ENCODE data around the gene MPZL1. TPM values are rescaled to one million over a fixed set of nuclear protein-coding genes. Genes with fewer than 3 reads are reported as not detected.

MPZL1 gene
- polyA plus RNA-seq, 3 donors: 23.1 to 63.6 (median 61.8) TPM

DNA sequence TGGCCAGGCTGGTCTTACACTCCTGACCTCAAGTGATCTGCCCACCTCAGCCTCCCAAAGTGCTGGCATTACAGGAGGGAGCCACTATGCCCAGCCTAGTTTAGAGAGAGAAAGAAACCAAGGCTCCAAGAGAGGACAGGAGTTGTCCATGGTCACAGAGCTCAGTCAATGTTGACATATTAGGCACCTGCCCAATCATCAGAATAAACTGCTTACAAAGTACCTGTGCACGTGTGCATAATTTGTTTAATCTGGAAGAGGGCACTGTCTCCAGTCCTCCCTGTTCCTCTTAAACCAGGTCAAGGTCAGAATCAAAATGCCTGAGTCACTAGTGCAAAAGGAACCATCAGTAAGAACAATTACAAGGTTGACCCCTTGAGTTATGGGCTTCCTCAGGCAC, 20.3 kb upstream of the MPZL1 start:
- H2AFZ ChIP-seq (ENCODE audit: insufficient read depth, low read depth, low read length, poor library complexity, severe bottlenecking): no peak overlapping the region
- no peaks in the 10 kb centered on the region for H3K9me3 Mint-ChIP-seq
- no peaks in the 10 kb centered on the region for H3K9me3 ChIP-seq (replicated peaks in 1 of 2; ENCODE audit: control insufficient read depth in 1 of 2, insufficient read depth in 1 of 2, low read length in 2 of 2)
- DNase-seq: no peak
- H3K27me3 Mint-ChIP-seq (ENCODE audit: low read depth in 3 of 3): peaks cover 0 to 2% (median 0%) of the 10 kb centered on the region in 3 donors
- no peak overlapping the region for H3K4me3 ChIP-seq (replicated peaks in 1 of 3; ENCODE audit: low read depth in 2 of 3, low read length in 3 of 3)
- H3K27me3 ChIP-seq (ENCODE audit: control insufficient read depth in 2 of 2, insufficient read depth in 2 of 2, low read length in 2 of 2): no peaks in the 10 kb centered on the region
- 100% methylated on average over 1 of the region's 1 CpG for WGBS (ENCODE audit: insufficient coverage)
- H3K36me3 Mint-ChIP-seq: peaks cover 88 to 98% of the 10 kb centered on the region in 2 donors
- peak overlapping the region in 1 of 2 donors; percentile 50 for H3K27ac ChIP-seq (ENCODE audit: low read depth in 1 of 2, low read length in 2 of 2)
- H3K9ac ChIP-seq (ENCODE audit: insufficient read depth, low read length, poor library complexity, severe bottlenecking): no peak overlapping the region
- TF ChIP-seq, protein P1, sequence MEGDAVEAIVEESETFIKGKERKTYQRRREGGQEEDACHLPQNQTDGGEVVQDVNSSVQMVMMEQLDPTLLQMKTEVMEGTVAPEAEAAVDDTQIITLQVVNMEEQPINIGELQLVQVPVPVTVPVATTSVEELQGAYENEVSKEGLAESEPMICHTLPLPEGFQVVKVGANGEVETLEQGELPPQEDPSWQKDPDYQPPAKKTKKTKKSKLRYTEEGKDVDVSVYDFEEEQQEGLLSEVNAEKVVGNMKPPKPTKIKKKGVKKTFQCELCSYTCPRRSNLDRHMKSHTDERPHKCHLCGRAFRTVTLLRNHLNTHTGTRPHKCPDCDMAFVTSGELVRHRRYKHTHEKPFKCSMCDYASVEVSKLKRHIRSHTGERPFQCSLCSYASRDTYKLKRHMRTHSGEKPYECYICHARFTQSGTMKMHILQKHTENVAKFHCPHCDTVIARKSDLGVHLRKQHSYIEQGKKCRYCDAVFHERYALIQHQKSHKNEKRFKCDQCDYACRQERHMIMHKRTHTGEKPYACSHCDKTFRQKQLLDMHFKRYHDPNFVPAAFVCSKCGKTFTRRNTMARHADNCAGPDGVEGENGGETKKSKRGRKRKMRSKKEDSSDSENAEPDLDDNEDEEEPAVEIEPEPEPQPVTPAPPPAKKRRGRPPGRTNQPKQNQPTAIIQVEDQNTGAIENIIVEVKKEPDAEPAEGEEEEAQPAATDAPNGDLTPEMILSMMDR (IDR thresholded peaks at IDR 0.05): no peak
- peaks cover 5 to 11% of the 10 kb centered on the region in 2 donors for H3K4me1 ChIP-seq (ENCODE audit: control insufficient read depth in 1 of 2, insufficient read depth in 2 of 2, low read length in 2 of 2)
- peaks cover 94 to 100% of the 10 kb centered on the region in 2 donors for H3K36me3 ChIP-seq (replicated peaks in 1 of 2; ENCODE audit: control insufficient read depth in 1 of 2, insufficient read depth in 2 of 2, low read length in 2 of 2)
- H4K20me1 ChIP-seq (ENCODE audit: insufficient read depth, low read length): peaks cover 100% of the 10 kb centered on the region
- H3K4me1 Mint-ChIP-seq: peaks cover 16% of the 10 kb centered on the region
- peaks cover 59% of the 10 kb centered on the region for H3K79me2 ChIP-seq (ENCODE audit: insufficient read depth, low read length)
- H3K4me3 Mint-ChIP-seq: no peak overlapping the region
- intact Hi-C loops (cut with micrococcal nuclease): no loop called here
- H3K4me2 ChIP-seq (replicated peaks; ENCODE audit: extremely low read depth, low read length, poor library complexity, severe bottlenecking): no peak overlapping the region
- H3K27ac Mint-ChIP-seq: peak overlapping the region in 3 of 7 donors; percentile 46 to 51 (median 50)

DNA sequence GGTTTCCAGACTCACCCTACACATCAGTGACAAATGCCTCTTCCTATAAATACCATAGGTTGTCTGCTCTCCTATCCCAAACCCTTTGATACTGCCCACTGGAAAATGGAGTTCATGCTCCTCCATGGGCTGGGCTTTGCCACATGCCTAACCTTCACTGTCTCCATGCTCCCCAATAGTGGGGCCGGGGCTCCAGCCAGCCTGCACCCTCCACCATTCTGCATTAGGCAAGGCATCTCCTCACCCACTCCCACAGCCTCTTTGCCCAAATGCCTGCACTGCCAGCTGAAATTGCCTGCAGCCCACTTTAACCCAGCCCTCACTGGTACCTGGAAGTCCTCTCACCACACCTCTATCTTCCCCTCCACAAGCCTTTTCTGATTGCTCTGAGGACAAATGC, 18.2 kb upstream of the MPZL1 start:
- H3K9ac ChIP-seq (ENCODE audit: insufficient read depth, low read length, poor library complexity, severe bottlenecking): no peak overlapping the region
- peaks cover 75 to 92% of the 10 kb centered on the region in 2 donors for H3K36me3 Mint-ChIP-seq
- H3K27me3 Mint-ChIP-seq (ENCODE audit: low read depth in 3 of 3): peaks cover 0 to 2% (median 0%) of the 10 kb centered on the region in 3 donors
- H3K4me1 ChIP-seq (ENCODE audit: control insufficient read depth in 1 of 2, insufficient read depth in 2 of 2, low read length in 2 of 2): peaks cover 8 to 10% of the 10 kb centered on the region in 2 donors
- DNase-seq: no peak
- peaks cover 40% of the 10 kb centered on the region for H3K79me2 ChIP-seq (ENCODE audit: insufficient read depth, low read length)
- no peak overlapping the region for H3K4me3 ChIP-seq (replicated peaks in 1 of 3; ENCODE audit: low read depth in 2 of 3, low read length in 3 of 3)
- no peak overlapping the region for H3K4me3 Mint-ChIP-seq
- no peak overlapping the region for H2AFZ ChIP-seq (ENCODE audit: insufficient read depth, low read depth, low read length, poor library complexity, severe bottlenecking)
- peaks cover 14% of the 10 kb centered on the region for H3K4me1 Mint-ChIP-seq
- peak overlapping the region in 1 of 2 donors; percentile 10 for H3K27ac ChIP-seq (ENCODE audit: low read depth in 1 of 2, low read length in 2 of 2)
- peaks cover 100% of the 10 kb centered on the region for H4K20me1 ChIP-seq (ENCODE audit: insufficient read depth, low read length)
- H3K27ac Mint-ChIP-seq: peak overlapping the region in 5 of 7 donors; percentile 4 to 66 (median 34)
- peaks cover 79 to 88% of the 10 kb centered on the region in 2 donors for H3K36me3 ChIP-seq (replicated peaks in 1 of 2; ENCODE audit: control insufficient read depth in 1 of 2, insufficient read depth in 2 of 2, low read length in 2 of 2)
- no peaks in the 10 kb centered on the region for H3K9me3 ChIP-seq (replicated peaks in 1 of 2; ENCODE audit: control insufficient read depth in 1 of 2, insufficient read depth in 1 of 2, low read length in 2 of 2)
- WGBS (ENCODE audit: insufficient coverage): 88% methylated on average over 1 of the region's 1 CpG
- intact Hi-C loops (cut with micrococcal nuclease): no loop called here
- H3K9me3 Mint-ChIP-seq: no peaks in the 10 kb centered on the region
- TF ChIP-seq, protein P1 (IDR thresholded peaks at IDR 0.05): no peak
- H3K27me3 ChIP-seq (ENCODE audit: control insufficient read depth in 2 of 2, insufficient read depth in 2 of 2, low read length in 2 of 2): no peaks in the 10 kb centered on the region
- no peak overlapping the region for H3K4me2 ChIP-seq (replicated peaks; ENCODE audit: extremely low read depth, low read length, poor library complexity, severe bottlenecking)
